Endothelial cell of umbilical vein (primary cell): Measurements from ENCODE around the gene CEP250. TPM values are rescaled to one million over a fixed set of nuclear protein-coding genes. Genes with fewer than 3 reads are reported as not detected.
"Not testable (repeated sequence)": the region's sequence is repeated elsewhere in the genome, so short reads cannot be mapped to it uniquely, and the experiment has no call there.

ENCODE experiments used
- BruUV-seq: library from RNA; stranded (reverse); fragments of 400-500 nt; replicated peaks from 2 replicates; lab custom pipeline; 2021; lab: Mats Ljungman, UMichigan
- CTCF ChIA-PET: fragments of 300-600, 350-600 bp; sonication (Branson Sonifier 250); formaldehyde crosslinking; loops from one replicate; lab custom pipeline; 2021; ENCODE audit warnings: antibody characterized with exemption, inconsistent platforms; lab: Charles Lee
- POLR2A ChIA-PET: fragments of 300-600, 350-600 bp; sonication (Branson Sonifier 250); formaldehyde crosslinking; loops from one replicate; lab custom pipeline; 2021; ENCODE audit warnings: antibody characterized with exemption, inconsistent platforms; lab: Charles Lee
- DNase-seq: peaks from one replicate; pipeline ENCODE4 v3.0.0-alpha.2; 2011; ENCODE audit warnings: low read depth, low spot score
- FAIRE-seq: peaks from 2 replicates; lab custom pipeline; 2011; peaks lifted over from hg19 to GRCh38; lab: Jason Lieb, UNC
- H2AFZ ChIP-seq: 2 replicates; pipeline ENCODE4 v1.6.0; 2012; ENCODE audit warnings: low read depth, low read length, control low read depth, inconsistent platforms
- H3K27ac ChIP-seq: 2 replicates; pipeline ENCODE4 v1.5.1; 2011; ENCODE audit warnings: low read depth, mild to moderate bottlenecking, control low read depth, low read length, moderate library complexity; ENCODE audit not compliant: insufficient read depth
- H3K27me3 ChIP-seq, 2 experiments: 2 replicates each; pipeline versions ENCODE4 v1.6.0 to v1.6.1; 2011; ENCODE audit warnings: low read length in 2 of 2, mixed read lengths in 1 of 2; ENCODE audit not compliant: control insufficient read depth in 2 of 2, insufficient read depth in 2 of 2
- H3K36me3 ChIP-seq, 2 experiments: 2 replicates in 1 of 2; 3 replicates in 1 of 2; pipeline ENCODE4 v1.5.1; 2011; ENCODE audit warnings: low read length in 2 of 2, mild to moderate bottlenecking in 1 of 2, moderate library complexity in 1 of 2; ENCODE audit not compliant: control insufficient read depth in 2 of 2, insufficient read depth in 2 of 2; ENCODE audit errors: extremely low read depth in 1 of 2
- H3K4me1 ChIP-seq: 3 replicates; pipeline ENCODE4 v1.5.1; 2011; ENCODE audit warnings: mild to moderate bottlenecking, low read length; ENCODE audit not compliant: control insufficient read depth, insufficient read depth; ENCODE audit errors: extremely low read depth
- H3K4me2 ChIP-seq: 2 replicates; pipeline ENCODE4 v1.6.1; 2011; ENCODE audit warnings: low read length, control low read depth, mixed read lengths; ENCODE audit not compliant: insufficient read depth
- H3K4me3 ChIP-seq, 3 experiments: fragments of 200-600 bp in 1 of 3; sonication (generic), shearing (Covaris generic) in 1 of 3; replicated peaks in 1 of 3; 2 replicates each; pipeline ENCODE4 v1.5.1; 2011 to 2016; ENCODE audit warnings: control low read depth in 3 of 3, low read length in 3 of 3, mild to moderate bottlenecking in 2 of 3, inconsistent platforms in 1 of 3, low read depth in 1 of 3, moderate library complexity in 1 of 3; ENCODE audit not compliant: insufficient read depth in 1 of 3
- H3K79me2 ChIP-seq: 2 replicates; pipeline ENCODE4 v1.6.0; 2012; ENCODE audit warnings: low read length, inconsistent platforms; ENCODE audit not compliant: control insufficient read depth, insufficient read depth
- H3K9ac ChIP-seq: replicated peaks from 2 replicates; pipeline ENCODE3; 2011; ENCODE audit warnings: low read length, control low read depth; ENCODE audit not compliant: insufficient read depth; ENCODE audit errors: extremely low read depth
- H3K9me1 ChIP-seq: replicated peaks from 3 replicates; pipeline ENCODE4 v1.6.0; 2011; ENCODE audit warnings: mild to moderate bottlenecking, low read length; ENCODE audit not compliant: control insufficient read depth, insufficient read depth; ENCODE audit errors: extremely low read depth
- H3K9me3 ChIP-seq: replicated peaks from 2 replicates; pipeline ENCODE4 v1.5.1; 2012; ENCODE audit warnings: low read length, inconsistent platforms; ENCODE audit not compliant: control insufficient read depth, insufficient read depth
- H4K20me1 ChIP-seq: replicated peaks from 2 replicates; pipeline ENCODE3; 2011; ENCODE audit warnings: mild to moderate bottlenecking, low read length; ENCODE audit not compliant: control insufficient read depth, insufficient read depth; ENCODE audit errors: extremely low read depth
- EZH2 ChIP-seq: IDR thresholded peaks from 2 replicates; pipeline ENCODE4 v1.6.1; 2012; ENCODE audit warnings: borderline replicate concordance, low read depth, mild to moderate bottlenecking, moderate library complexity, low read length, inconsistent platforms; ENCODE audit not compliant: severe bottlenecking
- FOS ChIP-seq: IDR thresholded peaks from 2 replicates; pipeline ENCODE4 v1.6.1; 2011; ENCODE audit warnings: mild to moderate bottlenecking, low read length, moderate library complexity, borderline replicate concordance; ENCODE audit not compliant: insufficient read depth
- GATA2 ChIP-seq: IDR thresholded peaks from 2 replicates; pipeline ENCODE4 v1.7.0; 2011; ENCODE audit warnings: low read depth, mild to moderate bottlenecking, moderate library complexity, mixed read lengths, low read length; ENCODE audit not compliant: insufficient read length, insufficient read depth
- JUN ChIP-seq: IDR thresholded peaks from 2 replicates; pipeline ENCODE4 v1.6.1; 2011; ENCODE audit warnings: borderline replicate concordance, low read depth; ENCODE audit not compliant: insufficient read length, insufficient read depth
- MYC ChIP-seq: IDR thresholded peaks from one replicate; pipeline ENCODE4 v1.6.1; 2011; ENCODE audit warnings: mild to moderate bottlenecking, low read depth, low read length
- POLR2A ChIP-seq: IDR thresholded peaks from 2 replicates; pipeline ENCODE4 v1.6.1; 2012; ENCODE audit warnings: low read depth, mild to moderate bottlenecking, control low read depth, low read length
- POLR2AphosphoS5 ChIP-seq: IDR thresholded peaks from 2 replicates; pipeline ENCODE4 v1.6.1; 2012; ENCODE audit warnings: low read depth, mild to moderate bottlenecking, control low read depth, low read length, moderate library complexity; ENCODE audit not compliant: insufficient read depth
- dilution Hi-C: fragments of 300-500 bp; cut with MboI; formaldehyde crosslinking; loops from one replicate; pipeline ENCODE4 v1.15.0; 2019; ENCODE audit warnings: low sequenced_read_pairs; ENCODE audit not compliant: extremely low pct_ligation_motif_present
- intact Hi-C: fragments of 100-400 bp; cut with micrococcal nuclease; formaldehyde crosslinking; loops from one replicate; pipeline ENCODE4 v1.10.0; 2022
- polyA plus RNA-seq, 4 experiments: library from polyadenylated mRNA; depleted of rRNA in 3 of 4; stranded (reverse) in 3 of 4; unstranded in 1 of 4; fragments of >200 nt; gene quantifications; 2 replicates each; pipeline versions ENCODE4 v1.2.1 to v1.2.3, GENCODE V29; 2011 to 2012; ENCODE audit warnings: missing spikeins in 1 of 4
- total RNA-seq: library from RNA; stranded (reverse); gene quantifications from 2 replicates; pipeline ENCODE4 v1.2.3, GENCODE V29; 2021
- TF ChIP-seq, protein P1 (sequence below): IDR thresholded peaks from 2 replicates; pipeline ENCODE4 v1.6.1; 2011; ENCODE audit not compliant: insufficient read depth, insufficient read length
- TF ChIP-seq, protein P2 (sequence below), 2 donors: IDR thresholded peaks; 1 replicate in 1 of 2; 2 replicates in 1 of 2; pipeline ENCODE4 v1.5.1; 2011; ENCODE audit warnings: low read length in 2 of 2, mild to moderate bottlenecking in 2 of 2, moderate library complexity in 2 of 2, control low read depth in 1 of 2, inconsistent platforms in 1 of 2, low read depth in 1 of 2; ENCODE audit not compliant: insufficient read depth in 1 of 2; ENCODE audit errors: extremely low read depth in 1 of 2

CEP250 gene
- total and polyA plus RNA-seq, 2 donors (not counting 3 experiments of a cell fraction or from before 2014, with no cell fraction given): 5.3 to 58.9 TPM

DNA sequence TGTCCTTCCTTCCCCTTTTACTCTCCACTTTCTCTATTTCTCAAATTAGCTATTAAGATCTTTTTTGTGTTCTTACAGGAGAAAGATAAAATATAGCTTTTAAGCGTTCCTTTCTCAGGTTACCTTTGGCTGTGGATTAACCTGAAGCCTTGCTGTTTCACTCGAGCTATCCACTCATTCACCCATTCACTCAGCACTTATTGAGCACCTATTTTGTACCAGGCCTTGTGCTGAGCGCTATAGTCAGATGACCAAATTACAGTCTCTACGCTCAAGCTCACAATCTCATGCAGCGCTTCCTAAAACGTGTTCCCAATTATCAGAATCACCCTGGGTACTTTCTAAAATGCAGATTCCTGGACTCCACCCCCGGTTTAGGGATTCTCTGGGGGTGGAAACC is 1.8 kb upstream of the CEP250 start:
- H3K79me2 ChIP-seq: peaks cover 6% of the 10 kb centered on the region
- no peaks in the 10 kb centered on the region for H3K36me3 ChIP-seq
- H3K9ac ChIP-seq: no peak overlapping the region
- no peak overlapping the region for H3K27ac ChIP-seq
- ChIA-PET POLR2A (no interaction called here), CTCF (interaction anchor here (0.6 to 0.9 kb wide), 3 partner anchors 12 to 149 kb away, joined by 3 to 4 read pairs (median 4); no protein-coding TSS in a partner anchor)
- H3K4me1 ChIP-seq: peaks cover 5% of the 10 kb centered on the region
- no peak overlapping the region for H3K4me3 ChIP-seq
- no peak overlapping the region for H2AFZ ChIP-seq
- H3K4me2 ChIP-seq: no peak overlapping the region
- no peaks in the 10 kb centered on the region for H3K9me3 ChIP-seq
- H3K27me3 ChIP-seq: no peaks in the 10 kb centered on the region
- H4K20me1 ChIP-seq: no peaks in the 10 kb centered on the region
- DNase-seq (no peak), FAIRE-seq (no peak)
- no peaks in the 10 kb centered on the region for H3K9me1 ChIP-seq
- BruUV-seq: no TSS peak
- intact Hi-C loops: no loop called here
- TF ChIP-seq, protein P1, sequence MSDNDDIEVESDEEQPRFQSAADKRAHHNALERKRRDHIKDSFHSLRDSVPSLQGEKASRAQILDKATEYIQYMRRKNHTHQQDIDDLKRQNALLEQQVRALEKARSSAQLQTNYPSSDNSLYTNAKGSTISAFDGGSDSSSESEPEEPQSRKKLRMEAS: no peak
- TF ChIP-seq JUN (no peak), EZH2 (no peak), MYC (no peak), POLR2A (no peak), FOS (no peak), GATA2 (no peak), POLR2AphosphoS5 (no peak)
- TF ChIP-seq, protein P2, sequence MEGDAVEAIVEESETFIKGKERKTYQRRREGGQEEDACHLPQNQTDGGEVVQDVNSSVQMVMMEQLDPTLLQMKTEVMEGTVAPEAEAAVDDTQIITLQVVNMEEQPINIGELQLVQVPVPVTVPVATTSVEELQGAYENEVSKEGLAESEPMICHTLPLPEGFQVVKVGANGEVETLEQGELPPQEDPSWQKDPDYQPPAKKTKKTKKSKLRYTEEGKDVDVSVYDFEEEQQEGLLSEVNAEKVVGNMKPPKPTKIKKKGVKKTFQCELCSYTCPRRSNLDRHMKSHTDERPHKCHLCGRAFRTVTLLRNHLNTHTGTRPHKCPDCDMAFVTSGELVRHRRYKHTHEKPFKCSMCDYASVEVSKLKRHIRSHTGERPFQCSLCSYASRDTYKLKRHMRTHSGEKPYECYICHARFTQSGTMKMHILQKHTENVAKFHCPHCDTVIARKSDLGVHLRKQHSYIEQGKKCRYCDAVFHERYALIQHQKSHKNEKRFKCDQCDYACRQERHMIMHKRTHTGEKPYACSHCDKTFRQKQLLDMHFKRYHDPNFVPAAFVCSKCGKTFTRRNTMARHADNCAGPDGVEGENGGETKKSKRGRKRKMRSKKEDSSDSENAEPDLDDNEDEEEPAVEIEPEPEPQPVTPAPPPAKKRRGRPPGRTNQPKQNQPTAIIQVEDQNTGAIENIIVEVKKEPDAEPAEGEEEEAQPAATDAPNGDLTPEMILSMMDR (IDR thresholded peaks at IDR 0.05; ENCODE audit: extremely low read depth in 1 of 2, insufficient read depth in 1 of 2, low read depth in 1 of 2, low read length in 2 of 2): no peak
- dilution Hi-C loops: no loop called here

DNA sequence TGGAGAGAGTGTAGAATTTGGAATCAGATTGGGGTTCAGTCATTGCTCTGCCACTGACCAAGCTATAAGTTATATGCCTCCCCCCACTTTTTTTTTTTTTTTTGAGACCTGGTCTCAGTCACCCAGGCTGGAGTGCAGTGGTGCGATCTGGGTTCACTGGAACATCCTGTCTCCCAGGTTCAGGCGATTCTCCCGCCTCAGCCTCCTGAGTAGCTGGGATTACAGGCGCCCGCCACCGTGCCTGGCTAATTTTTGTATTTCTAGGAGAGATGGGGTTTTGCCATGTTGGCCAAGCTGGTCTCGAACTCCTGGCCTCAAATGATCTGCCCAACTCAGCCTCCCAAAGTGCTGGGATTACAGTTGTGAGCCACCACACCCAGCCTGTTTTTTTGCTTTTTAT is 1.3 kb downstream of the CEP250 start:
- H3K36me3 ChIP-seq, DNase-seq, dilution Hi-C loops, H3K79me2 ChIP-seq, H4K20me1 ChIP-seq, H2AFZ ChIP-seq, H3K9me3 ChIP-seq, H3K4me2 ChIP-seq, H3K9ac ChIP-seq, H3K4me3 ChIP-seq, H3K27me3 ChIP-seq, FAIRE-seq, H3K27ac ChIP-seq, H3K9me1 ChIP-seq, POLR2A ChIA-PET, BruUV-seq: not testable (repeated sequence)
- CTCF ChIA-PET: interaction anchor here (0.7 to 1.4 kb wide), 4 partner anchors 9 to 58 kb away, joined by 3 to 5 read pairs (median 4); no protein-coding TSS in a partner anchor
- H3K4me1 ChIP-seq: peaks cover 17% of the 10 kb centered on the region
- intact Hi-C loops: loop anchor here (5.0 kb wide), 1 partner anchor 404 kb away; no protein-coding TSS in a partner anchor

DNA sequence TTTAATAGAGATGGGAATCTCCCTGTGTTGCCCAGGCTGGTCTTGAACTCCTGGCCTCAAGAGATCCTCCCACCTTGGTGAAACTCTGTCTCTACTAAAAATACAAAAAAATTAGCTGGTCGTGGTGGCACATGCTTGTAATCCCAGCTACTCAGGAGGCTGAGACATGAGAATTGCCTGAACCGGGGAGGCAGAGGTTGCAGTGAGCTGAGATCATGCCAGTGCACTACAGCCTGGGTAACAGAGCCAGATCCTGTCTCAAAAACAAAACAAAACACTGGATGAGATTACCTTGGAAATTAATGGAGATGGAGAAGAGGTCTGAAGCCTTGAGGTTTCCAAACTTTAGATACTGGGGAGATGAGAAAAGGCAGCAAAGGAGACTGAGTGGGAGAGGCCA is 2.1 kb downstream of the CEP250 start:
- BruUV-seq, H2AFZ ChIP-seq, H3K4me2 ChIP-seq, H3K79me2 ChIP-seq, H4K20me1 ChIP-seq, H3K9ac ChIP-seq, H3K27me3 ChIP-seq, H3K27ac ChIP-seq, H3K4me3 ChIP-seq, H3K9me1 ChIP-seq, dilution Hi-C loops, H3K9me3 ChIP-seq, DNase-seq, H3K36me3 ChIP-seq, FAIRE-seq: not testable (repeated sequence)
- ChIA-PET POLR2A (interaction anchor here (1.1 kb wide), 1 partner anchor 17 kb away, joined by 3 read pairs; no protein-coding TSS in a partner anchor), CTCF (interaction anchor here (1.1 to 1.5 kb wide), 2 partner anchors 10 to 17 kb away, joined by 3 to 4 read pairs; no protein-coding TSS in a partner anchor)
- intact Hi-C loops: loop anchor here (5.0 kb wide), 1 partner anchor 405 kb away; no protein-coding TSS in a partner anchor
- peaks cover 25% of the 10 kb centered on the region for H3K4me1 ChIP-seq
